Measurements from ENCODE around the gene MED4.

Gene MED4

GRCh38 chr13:48120241-48120640 lies 25.3 kb upstream of the MED4 start:
- Mint-ChIP-seq H3K9me3 (no peaks in the 10 kb centered on the region), H3K4me1 (peaks cover 17% of the 10 kb centered on the region), H3K4me3 (no peak overlapping the region), H3K36me3 (ENCODE audit: low read depth) (no peaks in the 10 kb centered on the region), H3K27me3 (ENCODE audit: low read depth) (no peaks in the 10 kb centered on the region), H3K27ac (peak overlapping the region; percentile 33 to 85 (median 69))
- no peak for TF ChIP-seq CTCF (IDR thresholded peaks at IDR 0.05; ENCODE audit: unreplicated experiment in 3 of 3)

GRCh38 chr13:48118030-48118429 lies 23.1 kb upstream of the MED4 start:
- Mint-ChIP-seq H3K4me3 (no peak overlapping the region), H3K4me1 (peaks cover 17% of the 10 kb centered on the region), H3K27me3 (ENCODE audit: low read depth) (no peaks in the 10 kb centered on the region), H3K27ac (peak overlapping the region in 2 of 3 experiments; percentile 68 to 75), H3K9me3 (no peaks in the 10 kb centered on the region), H3K36me3 (ENCODE audit: low read depth) (no peaks in the 10 kb centered on the region)
- TF ChIP-seq CTCF (IDR thresholded peaks at IDR 0.05; ENCODE audit: unreplicated experiment in 3 of 3): no peak

- no peaks in the 10 kb centered on the region for H3K27me3 Mint-ChIP-seq (ENCODE audit: low read depth)
- no peak for TF ChIP-seq CTCF (IDR thresholded peaks at IDR 0.05; ENCODE audit: unreplicated experiment in 3 of 3)
- peaks cover 14% of the 10 kb centered on the region for H3K4me1 Mint-ChIP-seq
- H3K4me3 Mint-ChIP-seq: no peak overlapping the region
- H3K9me3 Mint-ChIP-seq: no peaks in the 10 kb centered on the region
- H3K36me3 Mint-ChIP-seq (ENCODE audit: low read depth): no peaks in the 10 kb centered on the region
- peak overlapping the region in 2 of 3 experiments; percentile 1 to 25 for H3K27ac Mint-ChIP-seq
Measured at GRCh38 chr13:48116808-48117207, 21.9 kb upstream of the MED4 start.

- H3K9me3 Mint-ChIP-seq: no peaks in the 10 kb centered on the region
- H3K4me3 Mint-ChIP-seq: no peak overlapping the region
- no peaks in the 10 kb centered on the region for H3K36me3 Mint-ChIP-seq (ENCODE audit: low read depth)
- TF ChIP-seq CTCF (IDR thresholded peaks at IDR 0.05; ENCODE audit: unreplicated experiment in 3 of 3): no peak
- no peak overlapping the region for H3K27ac Mint-ChIP-seq
- no peaks in the 10 kb centered on the region for H3K27me3 Mint-ChIP-seq (ENCODE audit: low read depth)
- peaks cover 12% of the 10 kb centered on the region for H3K4me1 Mint-ChIP-seq
Measured at GRCh38 chr13:48113756-48114130, 18.8 kb upstream of the MED4 start.

- Mint-ChIP-seq H3K36me3 (ENCODE audit: low read depth) (no peaks in the 10 kb centered on the region), H3K9me3 (no peaks in the 10 kb centered on the region), H3K27ac (no peak overlapping the region), H3K27me3 (ENCODE audit: low read depth) (no peaks in the 10 kb centered on the region), H3K4me3 (no peak overlapping the region), H3K4me1 (peaks cover 12% of the 10 kb centered on the region)
- no peak for TF ChIP-seq CTCF (IDR thresholded peaks at IDR 0.05; ENCODE audit: unreplicated experiment in 3 of 3)
Measured at GRCh38 chr13:48112896-48113755, 18.2 kb upstream of the MED4 start.
